T-helper 17 cell (primary cell): ENCODE results near the gene SORBS2. TPM values are rescaled to one million over a fixed set of nuclear protein-coding genes. Genes with fewer than 3 reads are reported as not detected.

Experiments
- ATAC-seq: fragments of 150-1000 bp; cut with Tn5 transposase; 2 replicates; pipeline ENCODE4 v1.10.0; 2021; ENCODE audit warnings: mild to moderate bottlenecking, moderate library complexity
- DNase-seq, 3 donors: peaks; one replicate each; pipeline versions ENCODE4 v3.0.0 to v3.0.0-alpha.2; 2020 to 2021
- H3K9me3 ChIP-seq: one replicate; pipeline ENCODE4 v1.7.0; 2013; ENCODE audit warnings: low read length, mild to moderate bottlenecking; ENCODE audit not compliant: control insufficient read depth, poor library complexity, severe bottlenecking
- H3K27ac Mint-ChIP-seq: one replicate; pipeline ENCODE4 v1.8.0; 2022; ENCODE audit warnings: mild to moderate bottlenecking, moderate library complexity, mixed read lengths
- H3K27me3 Mint-ChIP-seq: one replicate; pipeline ENCODE4 v1.8.0; 2022; ENCODE audit warnings: mixed read lengths
- H3K36me3 Mint-ChIP-seq: one replicate; pipeline ENCODE4 v1.8.0; 2022; ENCODE audit warnings: low read depth, mixed read lengths
- H3K4me1 Mint-ChIP-seq: one replicate; pipeline ENCODE4 v1.8.0; 2022; ENCODE audit warnings: mild to moderate bottlenecking, mixed read lengths
- H3K4me3 Mint-ChIP-seq: one replicate; pipeline ENCODE4 v1.8.0; 2022; ENCODE audit warnings: mild to moderate bottlenecking, moderate library complexity, mixed read lengths
- total RNA-seq, 4 donors: library from RNA in 2 of 4; stranded (reverse) in 2 of 4; gene quantifications; one replicate each; pipeline ENCODE4 v1.2.3 and lab custom pipeline; 2022 to 2026

SORBS2 gene
- total RNA-seq, 2 donors from 2014 or later, result 0.07 TPM; not detected in 1

GRCh38 chr4:185730849-185731608 is 81.0 kb downstream of the SORBS2 start:
- H3K27me3 Mint-ChIP-seq, result peaks cover 62% of the 10 kb centered on the region
- DNase-seq, result no peak
- ATAC-seq, result no peak
- no peaks in the 10 kb centered on the region for H3K4me1 Mint-ChIP-seq
- H3K36me3 Mint-ChIP-seq, result peaks cover 3% of the 10 kb centered on the region
- no peak overlapping the region for H3K4me3 Mint-ChIP-seq
- no peaks in the 10 kb centered on the region for H3K9me3 ChIP-seq
- no peak overlapping the region for H3K27ac Mint-ChIP-seq

GRCh38 chr4:185730387-185730786 is 81.6 kb downstream of the SORBS2 start:
- DNase-seq (no peak), ATAC-seq (no peak)

GRCh38 chr4:185729391-185729804 is 82.6 kb downstream of the SORBS2 start:
- no peak overlapping the region for H3K27ac Mint-ChIP-seq
- H3K27me3 Mint-ChIP-seq, result peaks cover 63% of the 10 kb centered on the region
- no peak for DNase-seq
- no peaks in the 10 kb centered on the region for H3K36me3 Mint-ChIP-seq
- no peak overlapping the region for H3K4me3 Mint-ChIP-seq
- no peak for ATAC-seq
- no peaks in the 10 kb centered on the region for H3K9me3 ChIP-seq
- no peaks in the 10 kb centered on the region for H3K4me1 Mint-ChIP-seq

More at GRCh38 chr4:185730387-185730786, 81.6 kb downstream of the SORBS2 start:
- Mint-ChIP-seq H3K36me3 (peaks cover 3% of the 10 kb centered on the region), H3K27ac (no peak overlapping the region), H3K4me1 (no peaks in the 10 kb centered on the region), H3K27me3 (peaks cover 64% of the 10 kb centered on the region), H3K4me3 (no peak overlapping the region)
- no peaks in the 10 kb centered on the region for H3K9me3 ChIP-seq

- H3K4me1 Mint-ChIP-seq, result peaks cover 2% of the 10 kb centered on the region
- H3K27me3 Mint-ChIP-seq, result peaks cover 61% of the 10 kb centered on the region
- no peak overlapping the region for H3K4me3 Mint-ChIP-seq
- no peaks in the 10 kb centered on the region for H3K36me3 Mint-ChIP-seq
- H3K27ac Mint-ChIP-seq, result no peak overlapping the region
- DNase-seq (no peak), ATAC-seq (no peak)
- H3K9me3 ChIP-seq, result no peaks in the 10 kb centered on the region
These were observed 83.1 kb downstream of the SORBS2 start for GRCh38 chr4:185728893-185729292.

- Mint-ChIP-seq H3K27me3 (peaks cover 41% of the 10 kb centered on the region), H3K36me3 (no peaks in the 10 kb centered on the region), H3K4me1 (peaks cover 4% of the 10 kb centered on the region), H3K4me3 (no peak overlapping the region), H3K27ac (no peak overlapping the region)
- no peaks in the 10 kb centered on the region for H3K9me3 ChIP-seq
- DNase-seq, result no peak
- no peak for ATAC-seq
These were observed 85.1 kb downstream of the SORBS2 start for GRCh38 chr4:185726931-185727330.

DNA sequence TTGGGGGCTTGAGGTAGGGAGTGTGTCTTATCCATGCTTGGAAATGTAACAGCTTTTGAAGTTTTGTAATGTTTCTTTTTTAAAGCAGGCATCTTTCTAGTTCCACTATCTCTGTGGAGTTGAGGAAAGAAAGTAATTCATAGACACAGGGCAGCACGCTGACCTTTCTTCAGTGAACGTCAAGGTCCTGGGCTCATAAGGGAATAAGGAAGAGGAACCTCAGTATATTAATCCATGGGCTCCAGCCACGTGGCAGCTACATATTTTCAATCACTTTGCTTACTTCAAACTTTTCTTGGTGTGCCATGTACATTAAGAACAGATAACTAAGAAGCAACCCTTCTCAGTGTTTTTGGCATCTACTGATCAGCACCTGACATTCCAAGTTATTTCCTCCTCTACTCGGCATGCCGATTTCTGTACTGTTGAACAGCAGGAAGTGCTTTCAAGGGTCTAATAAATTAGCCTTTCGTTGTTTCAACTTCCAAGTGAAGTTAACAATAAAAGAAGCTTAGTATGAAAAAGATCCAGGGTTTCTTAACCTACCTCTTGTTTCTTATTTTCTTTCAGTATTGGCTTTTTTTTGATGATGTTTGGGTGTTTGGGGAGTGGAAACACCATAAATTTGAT is 88.2 kb downstream of the SORBS2 start:
- Mint-ChIP-seq H3K27ac (no peak overlapping the region), H3K27me3 (peaks cover 36% of the 10 kb centered on the region), H3K4me3 (no peak overlapping the region), H3K4me1 (peaks cover 4% of the 10 kb centered on the region), H3K36me3 (no peaks in the 10 kb centered on the region)
- no peaks in the 10 kb centered on the region for H3K9me3 ChIP-seq
- ATAC-seq (no peak), DNase-seq (no peak)

GRCh38 chr4:185722029-185722316 is 90.0 kb downstream of the SORBS2 start:
- Mint-ChIP-seq H3K27me3 (peaks cover 35% of the 10 kb centered on the region), H3K4me1 (peaks cover 4% of the 10 kb centered on the region), H3K4me3 (no peak overlapping the region), H3K27ac (no peak overlapping the region), H3K36me3 (no peaks in the 10 kb centered on the region)
- H3K9me3 ChIP-seq, result no peaks in the 10 kb centered on the region
- no peak for DNase-seq
- no peak for ATAC-seq

DNA sequence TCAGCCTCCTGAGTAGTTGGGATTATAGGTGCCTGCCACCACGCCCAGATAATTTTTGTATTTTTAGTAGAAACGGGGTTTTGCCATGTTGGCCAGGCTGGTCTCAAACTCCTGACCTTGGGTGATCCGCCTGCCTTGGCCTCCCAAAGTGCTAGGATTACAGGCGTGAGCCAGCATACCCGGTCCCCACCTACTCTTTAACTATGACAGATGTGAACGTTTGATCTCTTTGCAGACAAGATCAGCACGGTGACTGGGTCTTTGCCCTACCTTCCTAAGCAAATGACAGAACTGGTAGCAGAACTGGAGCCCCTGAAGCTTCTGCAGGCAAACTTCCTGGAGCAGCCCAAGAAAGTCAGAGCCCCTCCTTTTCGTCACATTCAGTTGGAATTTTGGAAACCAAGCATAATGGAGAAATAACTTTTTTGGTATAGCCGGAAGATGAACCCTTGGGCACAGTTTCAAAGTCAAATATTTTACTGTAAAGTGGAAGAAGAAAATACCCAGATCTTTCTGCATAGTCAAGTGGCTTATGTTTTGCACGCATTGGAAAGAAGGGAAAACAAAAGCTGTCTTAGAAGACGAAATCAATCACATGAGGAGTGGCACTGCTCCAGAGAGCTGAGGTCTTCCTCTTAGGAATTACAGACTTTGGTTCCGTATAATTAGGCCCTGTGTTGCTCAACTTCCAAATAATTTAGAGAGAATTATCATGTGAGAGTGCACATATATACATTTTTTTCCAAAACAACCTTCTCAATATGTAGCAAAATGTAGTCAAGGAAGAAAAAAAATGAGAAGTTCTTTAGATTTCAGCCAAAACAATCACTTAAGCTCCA is 90.6 kb downstream of the SORBS2 start:
- peaks cover 36% of the 10 kb centered on the region for H3K27me3 Mint-ChIP-seq
- no peak for DNase-seq
- H3K27ac Mint-ChIP-seq, result no peak overlapping the region
- no peak overlapping the region for H3K4me3 Mint-ChIP-seq
- no peak for ATAC-seq
- no peaks in the 10 kb centered on the region for H3K36me3 Mint-ChIP-seq
- no peaks in the 10 kb centered on the region for H3K9me3 ChIP-seq
- peaks cover 4% of the 10 kb centered on the region for H3K4me1 Mint-ChIP-seq

- no peak overlapping the region for H3K27ac Mint-ChIP-seq
These were observed 92.5 kb downstream of the SORBS2 start for GRCh38 chr4:185719500-185719858.

DNA sequence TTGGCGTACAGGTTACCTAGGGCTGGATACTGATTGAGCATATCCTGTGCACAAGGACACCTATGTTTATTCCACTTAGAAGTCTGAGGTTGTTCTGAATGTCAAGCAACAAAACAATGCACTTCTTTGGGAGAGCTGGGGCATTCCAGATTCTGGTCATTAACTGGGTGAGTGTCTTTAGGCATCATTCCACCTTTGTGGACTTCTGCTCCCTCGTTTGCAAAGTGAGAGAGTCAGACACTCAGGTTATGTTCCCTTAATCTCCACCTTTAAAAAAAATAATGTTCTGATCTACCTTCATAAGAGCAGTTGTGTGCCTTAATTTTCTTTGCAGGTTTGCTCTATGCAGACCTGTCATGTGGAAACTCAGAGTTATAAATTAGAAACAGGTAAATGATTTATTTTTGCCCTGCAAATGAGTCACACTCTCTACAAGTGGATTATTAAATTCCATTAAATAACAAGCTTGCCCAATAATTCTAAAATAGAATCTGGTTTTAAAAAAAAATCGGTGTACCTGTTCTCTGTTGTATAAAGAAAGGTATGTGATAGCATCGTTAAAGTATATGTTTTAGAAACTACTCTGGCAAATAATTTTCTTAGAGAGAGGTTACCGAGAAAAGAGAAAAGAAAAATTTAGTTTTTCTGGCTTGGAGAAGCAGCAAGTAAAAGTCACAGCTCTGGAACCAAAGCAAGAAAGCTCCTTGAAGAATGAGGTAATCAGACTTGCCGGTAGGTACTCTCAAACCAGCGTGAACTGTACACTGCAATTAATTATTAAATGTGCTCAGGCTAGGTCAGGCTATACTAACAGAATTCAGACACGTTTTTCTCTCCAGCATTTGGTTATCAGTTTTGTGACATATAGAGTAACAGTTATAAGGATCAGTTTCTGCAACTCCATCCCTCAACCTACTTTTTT is 93.2 kb downstream of the SORBS2 start:
- H3K4me3 Mint-ChIP-seq, result no peak overlapping the region
- no peaks in the 10 kb centered on the region for H3K36me3 Mint-ChIP-seq
- DNase-seq (no peak), ATAC-seq (no peak)
- no peak overlapping the region for H3K27ac Mint-ChIP-seq
- H3K27me3 Mint-ChIP-seq, result peaks cover 35% of the 10 kb centered on the region
- H3K4me1 Mint-ChIP-seq, result peaks cover under 1% of the 10 kb centered on the region
- H3K9me3 ChIP-seq, result no peaks in the 10 kb centered on the region

More at GRCh38 chr4:185719500-185719858, 92.5 kb downstream of the SORBS2 start:
- DNase-seq, result no peak
- Mint-ChIP-seq H3K27me3 (peaks cover 30% of the 10 kb centered on the region), H3K36me3 (no peaks in the 10 kb centered on the region), H3K4me3 (no peak overlapping the region), H3K4me1 (peaks cover 4% of the 10 kb centered on the region)
- no peak for ATAC-seq
- no peaks in the 10 kb centered on the region for H3K9me3 ChIP-seq

DNA sequence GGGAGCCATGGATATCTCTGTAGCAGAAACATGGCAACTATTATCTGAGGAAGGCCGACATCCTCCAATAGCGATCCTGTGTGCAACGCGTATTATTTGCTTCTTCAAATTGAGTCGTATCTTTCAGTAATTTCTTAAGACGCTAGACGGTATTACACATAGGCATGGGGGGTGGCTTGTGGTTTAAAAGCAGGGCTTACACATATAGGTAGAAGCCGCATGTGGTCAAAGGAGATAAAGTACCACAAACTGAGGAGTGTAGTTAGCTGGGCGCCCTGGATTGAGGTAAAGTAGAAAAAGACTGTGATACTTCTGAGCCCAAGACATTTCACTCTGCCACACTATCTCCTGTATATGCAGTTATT is 94.6 kb downstream of the SORBS2 start:
- DNase-seq (no peak), ATAC-seq (no peak)
- no peak overlapping the region for H3K27ac Mint-ChIP-seq
- peaks cover 3% of the 10 kb centered on the region for H3K36me3 Mint-ChIP-seq
- no peaks in the 10 kb centered on the region for H3K4me1 Mint-ChIP-seq
- peaks cover 41% of the 10 kb centered on the region for H3K27me3 Mint-ChIP-seq
- H3K9me3 ChIP-seq, result no peaks in the 10 kb centered on the region
- H3K4me3 Mint-ChIP-seq, result no peak overlapping the region

DNA sequence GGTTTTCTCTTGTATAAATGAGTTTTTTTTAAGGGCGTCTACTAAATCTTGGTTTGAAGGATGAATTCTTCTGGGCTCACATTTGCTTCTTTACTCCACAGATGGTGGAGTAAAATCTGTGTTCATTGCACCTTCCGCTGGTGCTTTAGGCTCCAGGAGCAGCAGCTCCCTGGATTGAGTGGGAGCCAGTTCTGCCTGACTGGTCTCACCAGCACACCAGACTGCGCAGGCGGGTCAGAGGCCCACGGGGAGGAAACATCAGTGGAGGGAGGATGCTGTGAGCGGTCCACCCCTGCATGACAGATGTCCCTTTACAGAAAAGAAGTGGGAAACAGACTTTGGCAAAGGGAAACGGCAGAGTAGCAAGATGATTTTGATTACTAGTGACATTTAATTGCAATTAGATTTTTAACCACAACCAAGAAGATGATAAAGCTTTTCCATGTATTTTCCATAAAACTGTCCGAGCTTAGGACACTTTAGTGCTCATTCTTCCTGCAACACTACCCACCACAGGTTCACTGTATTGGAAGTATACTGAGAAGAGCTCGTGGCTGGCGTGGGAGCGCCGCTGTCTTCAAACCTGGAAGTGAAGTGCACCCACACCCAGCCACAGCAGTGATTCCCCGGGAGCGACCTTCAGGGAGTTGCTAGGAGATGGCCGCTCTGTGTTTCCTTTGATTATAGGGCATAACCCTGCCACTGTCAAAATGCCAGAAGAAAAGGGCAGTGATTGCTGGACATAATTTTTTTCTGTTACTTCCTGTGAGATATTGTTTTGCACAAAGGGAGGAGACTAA is 95.2 kb downstream of the SORBS2 start:
- Mint-ChIP-seq H3K36me3 (peaks cover 3% of the 10 kb centered on the region), H3K4me3 (no peak overlapping the region), H3K4me1 (no peaks in the 10 kb centered on the region), H3K27me3 (peaks cover 42% of the 10 kb centered on the region), H3K27ac (no peak overlapping the region)
- DNase-seq (no peak), ATAC-seq (no peak)
- no peaks in the 10 kb centered on the region for H3K9me3 ChIP-seq
